AG10803 (cell line): Measurements from ENCODE around the gene TMF1.

Experiments
- DNase-seq: peaks from one replicate; pipeline ENCODE4 v3.0.0; 2010; ENCODE audit warnings: low read depth
- H3K4me3 ChIP-seq: 2 replicates; pipeline ENCODE4 v1.5.1; 2011; ENCODE audit warnings: mild to moderate bottlenecking, low read length, control low read depth
- CTCF ChIP-seq: conservative IDR thresholded peaks from 2 replicates; pipeline ENCODE4 v1.5.1; 2011; ENCODE audit warnings: mild to moderate bottlenecking, low read length, control low read depth, inconsistent platforms

The TMF1 gene

GRCh38 chr3:69005071-69005790, 46.9 kb downstream of the TMF1 start:
- DNase-seq = no peak
- TF ChIP-seq CTCF = no peak
- H3K4me3 ChIP-seq = no peak overlapping the region

- TF ChIP-seq CTCF = no peak
- DNase-seq = no peak
- H3K4me3 ChIP-seq = no peak overlapping the region
These were observed 48.0 kb downstream of the TMF1 start for GRCh38 chr3:69004138-69004537.

GRCh38 chr3:68999605-69000004, 52.5 kb downstream of the TMF1 start:
- TF ChIP-seq CTCF = no peak
- H3K4me3 ChIP-seq = no peak overlapping the region

GRCh38 chr3:68999158-68999557, 53.0 kb downstream of the TMF1 start:
- DNase-seq = no peak
- H3K4me3 ChIP-seq = no peak overlapping the region
- no peak for TF ChIP-seq CTCF

More at GRCh38 chr3:68999605-69000004, 52.5 kb downstream of the TMF1 start:
- DNase-seq = no peak

GRCh38 chr3:68997887-68998286, 54.2 kb downstream of the TMF1 start:
- no peak for TF ChIP-seq CTCF
- H3K4me3 ChIP-seq = no peak overlapping the region
- no peak for DNase-seq

- no peak overlapping the region for H3K4me3 ChIP-seq
- DNase-seq = no peak
- TF ChIP-seq CTCF = no peak
These were observed 55.7 kb downstream of the TMF1 start for GRCh38 chr3:68996356-68996995.

- H3K4me3 ChIP-seq = no peak overlapping the region
- DNase-seq = peak; percentile 38
- no peak for TF ChIP-seq CTCF
These were observed 63.4 kb downstream of the TMF1 start for GRCh38 chr3:68988740-68989139.
